GM21528 (cell line): ENCODE data around the gene VPS25.

ENCODE experiments used
- ATAC-seq: cut with Tn5 transposase; IDR thresholded peaks from one replicate; pipeline ENCODE4 v1.9.1; 2021; ENCODE audit warnings: mild to moderate bottlenecking, moderate library complexity; ENCODE audit not compliant: unreplicated experiment, low FRiP score

Gene VPS25

GRCh38 chr17:42792545-42792944, 19.3 kb downstream of the VPS25 start:
- no peak for ATAC-seq

- ATAC-seq = no peak
These were observed 21.8 kb downstream of the VPS25 start for GRCh38 chr17:42795061-42795460.

- no peak for ATAC-seq
These were observed 22.2 kb downstream of the VPS25 start for GRCh38 chr17:42795465-42795864.

GRCh38 chr17:42796066-42796758, 23.0 kb downstream of the VPS25 start:
- ATAC-seq = no peak

- no peak for ATAC-seq
These were observed 24.1 kb downstream of the VPS25 start for GRCh38 chr17:42797067-42798007.

- ATAC-seq = no peak
These were observed 24.7 kb downstream of the VPS25 start for GRCh38 chr17:42798011-42798382.

GRCh38 chr17:42798383-42799380, 25.4 kb downstream of the VPS25 start, which contains the start of the genes CNTD1 and COA3:
CNTD1 (plus strand) TSS chr17:42798861; CDS start chr17:42799068, 207 bp downstream.
COA3 (minus strand) TSS chr17:42798704; CDS start chr17:42798681, 23 bp downstream.
- peak; percentile 70 for ATAC-seq

GRCh38 chr17:42803074-42803883, 30.0 kb downstream of the VPS25 start:
- no peak for ATAC-seq

- ATAC-seq = no peak
These were observed 31.7 kb downstream of the VPS25 start for GRCh38 chr17:42804918-42805367.

GRCh38 chr17:42806249-42806648, 33.0 kb downstream of the VPS25 start:
- no peak for ATAC-seq

- ATAC-seq = no peak
These were observed 36.0 kb downstream of the VPS25 start for GRCh38 chr17:42809250-42809649.

- no peak for ATAC-seq
These were observed 41.6 kb downstream of the VPS25 start for GRCh38 chr17:42814633-42815399.

- ATAC-seq = no peak
These were observed 44.6 kb downstream of the VPS25 start for GRCh38 chr17:42817866-42818265.

- no peak for ATAC-seq
These were observed 45.1 kb downstream of the VPS25 start for GRCh38 chr17:42818379-42818778.

GRCh38 chr17:42819939-42820535, 46.8 kb downstream of the VPS25 start:
- ATAC-seq = no peak

- ATAC-seq = no peak
These were observed 47.9 kb downstream of the VPS25 start for GRCh38 chr17:42821176-42821575.

- no peak for ATAC-seq
These were observed 54.2 kb downstream of the VPS25 start for GRCh38 chr17:42827472-42827871.
